ENCODE data around the gene C1orf21.

GRCh38 chr1:184633785-184634184, 247.0 kb downstream of the C1orf21 start:
- no peak for TF ChIP-seq POLR2A (IDR thresholded peaks at IDR 0.05; ENCODE audit: low read length)
- no peak for TF ChIP-seq GATA1 (IDR thresholded peaks at IDR 0.05; ENCODE audit: low read depth, low read length)
